Fibroblast of skin of scalp (primary cell): ENCODE data around the gene FAIM2.
"Not testable (repeated sequence)": the region's sequence is repeated elsewhere in the genome, so short reads cannot be mapped to it uniquely, and the experiment has no call there.

Experiments used
- DNase-seq: peaks from one replicate; pipeline ENCODE4 v3.0.0-alpha.2; 2013

FAIM2 gene

DNA sequence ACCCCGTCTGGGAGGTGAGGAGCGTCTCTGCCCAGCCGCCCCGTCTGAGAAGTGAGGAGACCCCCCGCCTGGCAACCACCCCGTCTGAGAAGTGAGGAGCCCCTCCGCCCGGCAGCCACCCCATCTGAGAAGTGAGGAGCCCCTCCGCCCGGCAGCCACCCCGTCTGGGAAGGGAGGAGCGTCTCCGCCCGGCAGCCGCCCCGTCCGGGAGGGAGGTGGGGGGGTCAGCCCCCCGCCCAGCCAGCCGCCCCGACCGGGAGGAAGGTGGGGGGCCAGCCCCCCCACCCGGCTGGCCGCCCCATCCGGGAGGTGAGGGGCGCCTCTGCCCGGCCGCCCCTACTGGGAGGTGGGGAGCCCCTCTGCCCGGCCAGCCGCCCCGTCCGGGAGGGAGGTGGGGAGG lies 42.8 kb downstream of the FAIM2 start:
- DNase-seq = not testable (repeated sequence)

DNA sequence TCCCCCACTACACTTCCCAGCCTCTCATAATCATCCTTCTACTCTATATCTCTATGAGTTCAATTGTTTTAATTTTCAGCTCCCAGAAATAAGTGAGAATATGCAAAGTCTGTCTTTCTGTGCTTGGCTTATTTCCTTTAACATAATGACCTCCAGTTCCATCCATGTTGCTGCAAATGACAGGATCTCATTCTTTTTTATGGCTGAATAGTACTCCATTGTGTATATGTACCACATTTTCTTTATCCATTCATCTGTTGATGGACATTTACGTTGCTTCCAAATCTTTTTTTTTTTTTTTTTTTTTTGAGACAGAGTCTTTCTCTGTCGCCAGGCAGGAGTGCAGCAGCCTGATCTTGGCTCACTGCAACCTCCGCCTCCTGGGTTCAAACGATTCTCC lies 47.8 kb downstream of the FAIM2 start:
- DNase-seq = not testable (repeated sequence)

- no peak for DNase-seq
These were observed 48.7 kb downstream of the FAIM2 start for GRCh38 chr12:49854976-49855375.

DNA sequence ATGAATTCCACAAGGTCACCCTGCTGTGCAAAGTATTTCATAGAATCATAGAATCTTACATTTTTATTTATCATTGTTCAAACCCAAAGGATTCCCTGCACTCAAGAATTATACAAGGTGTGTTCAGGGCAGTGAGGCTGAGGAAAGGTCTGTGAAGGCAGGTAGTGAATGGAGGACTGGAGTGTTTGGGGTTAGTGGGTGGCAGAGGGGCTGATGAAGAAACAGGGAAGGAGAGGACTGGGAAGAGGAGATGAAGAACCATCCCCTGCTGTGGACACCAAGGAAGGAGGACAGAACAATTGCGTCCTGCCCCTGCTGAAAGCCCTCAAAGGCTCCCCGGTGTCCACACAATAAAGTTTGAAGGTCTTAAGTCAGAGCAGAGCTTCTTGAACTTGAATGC lies 50.0 kb downstream of the FAIM2 start:
- DNase-seq = no peak

DNA sequence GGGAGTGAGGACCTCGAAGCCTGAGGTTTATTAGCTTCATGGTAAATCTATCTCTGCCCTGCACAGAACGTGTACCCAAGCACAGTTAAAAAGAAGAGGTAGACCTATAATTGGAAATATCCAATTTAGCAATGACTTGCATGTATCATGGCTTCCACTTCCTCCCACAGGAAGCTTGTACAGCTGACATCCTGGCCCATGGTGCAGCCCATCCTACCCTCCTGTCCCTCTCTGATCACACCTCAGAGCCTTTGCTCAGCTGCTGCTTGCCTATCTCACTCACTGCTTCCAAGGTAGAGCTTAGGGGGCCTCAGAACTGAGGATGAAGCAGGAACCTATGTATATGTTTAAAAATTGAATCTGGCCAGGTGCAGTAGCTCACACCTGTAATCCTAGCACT lies 56.5 kb downstream of the FAIM2 start:
- DNase-seq = no peak

- DNase-seq = no peak
These were observed 57.7 kb downstream of the FAIM2 start for GRCh38 chr12:49846032-49846431.

- no peak for DNase-seq
These were observed 59.7 kb downstream of the FAIM2 start for GRCh38 chr12:49843876-49844437.

DNA sequence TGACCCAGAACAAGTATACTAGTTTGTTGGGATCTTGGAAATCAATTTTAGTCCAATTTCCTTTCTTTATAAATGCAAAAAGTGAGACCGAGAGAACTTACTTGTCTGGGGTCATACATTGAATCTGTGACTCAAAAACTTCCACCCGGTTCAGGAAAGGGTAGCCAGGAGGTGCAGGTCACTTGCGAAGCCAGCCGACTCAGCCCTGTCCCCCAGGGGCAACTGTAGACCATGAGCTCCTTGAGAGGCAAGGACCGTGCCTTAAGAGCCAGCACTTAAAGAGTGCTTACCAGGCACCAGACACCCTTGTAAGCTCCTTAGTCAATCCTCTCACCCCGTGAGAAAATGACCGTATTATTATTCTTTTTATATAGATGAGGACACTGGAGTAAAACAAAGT lies 60.3 kb downstream of the FAIM2 start:
- no peak for DNase-seq

- DNase-seq = peak; percentile 90
These were observed 61.0 kb downstream of the FAIM2 start, which contains the start of gene BCDIN3D for GRCh38 chr12:49842519-49843352. Gene BCDIN3D, minus strand, starts transcription at chr12:49843106. Its CDS starts 19 bp downstream, at chr12:49843087.

DNA sequence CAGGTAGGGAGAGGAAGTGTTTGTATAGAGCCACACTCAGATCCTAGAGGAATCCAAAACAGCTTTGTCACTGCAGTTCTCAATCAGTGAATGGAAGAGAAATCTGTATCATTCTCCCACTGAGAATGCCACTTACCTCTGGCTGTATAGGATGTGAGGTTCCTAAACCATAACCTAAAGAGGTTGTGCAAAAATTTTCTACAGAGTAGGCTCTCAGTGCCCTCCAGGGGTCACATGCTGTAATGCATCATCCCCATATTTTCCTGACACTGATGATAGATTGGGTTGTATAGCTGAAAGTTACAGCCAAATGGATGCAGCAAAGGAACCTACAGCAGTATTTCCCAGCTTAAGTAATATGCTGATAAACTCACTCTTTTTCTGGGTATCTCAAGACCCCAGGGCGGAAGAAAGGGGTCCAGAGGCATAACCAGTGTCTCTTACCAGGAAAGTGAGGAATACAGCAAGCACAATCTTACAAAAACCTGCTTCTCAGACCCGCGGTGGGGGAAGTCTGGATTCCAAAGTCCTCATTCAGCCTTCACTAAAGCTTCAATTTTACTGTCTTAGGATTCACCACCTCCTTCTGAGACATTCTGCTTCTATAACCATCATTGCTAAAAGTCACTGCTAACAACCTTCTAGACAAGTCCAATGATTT lies 64.6 kb downstream of the FAIM2 start:
- peak; percentile 54 for DNase-seq

DNA sequence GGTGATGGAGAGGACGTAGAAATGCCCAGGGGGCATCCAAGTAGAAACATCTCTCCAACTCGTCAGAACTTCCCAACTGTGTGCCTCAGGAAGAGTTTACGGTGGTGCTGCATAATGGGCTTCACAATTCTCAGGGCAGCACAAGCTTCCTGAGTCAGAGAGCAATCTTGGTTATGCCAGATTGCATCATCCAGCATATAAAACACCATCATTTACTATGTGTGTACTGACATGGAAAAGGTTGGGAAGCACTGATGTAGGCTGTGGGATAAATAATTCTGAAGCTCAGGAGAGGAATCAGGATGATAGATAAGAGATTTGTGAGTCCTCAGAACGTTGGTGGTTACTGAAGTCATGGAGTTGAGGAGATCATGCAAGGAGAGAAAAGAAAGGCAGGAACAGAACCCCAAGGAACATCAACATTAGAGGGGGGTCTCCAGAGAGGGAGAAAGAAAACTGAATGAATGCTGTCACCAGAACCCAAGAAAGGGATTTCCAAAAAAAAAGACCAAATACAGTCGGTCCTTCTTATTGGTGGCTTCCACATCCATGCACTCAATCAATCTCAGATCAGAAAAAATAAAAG lies 70.8 kb downstream of the FAIM2 start:
- peak; percentile 86 for DNase-seq

GRCh38 chr12:49831717-49832116 lies 72.0 kb downstream of the FAIM2 start:
- DNase-seq = no peak

GRCh38 chr12:49828133-49829091 lies 75.3 kb downstream of the FAIM2 start, which contains the start of gene NCKAP5L:
Gene NCKAP5L, minus strand, starts transcription at chr12:49828413. Its CDS starts 24,369 bp downstream, at chr12:49804044.
- DNase-seq = peak; percentile 98

DNA sequence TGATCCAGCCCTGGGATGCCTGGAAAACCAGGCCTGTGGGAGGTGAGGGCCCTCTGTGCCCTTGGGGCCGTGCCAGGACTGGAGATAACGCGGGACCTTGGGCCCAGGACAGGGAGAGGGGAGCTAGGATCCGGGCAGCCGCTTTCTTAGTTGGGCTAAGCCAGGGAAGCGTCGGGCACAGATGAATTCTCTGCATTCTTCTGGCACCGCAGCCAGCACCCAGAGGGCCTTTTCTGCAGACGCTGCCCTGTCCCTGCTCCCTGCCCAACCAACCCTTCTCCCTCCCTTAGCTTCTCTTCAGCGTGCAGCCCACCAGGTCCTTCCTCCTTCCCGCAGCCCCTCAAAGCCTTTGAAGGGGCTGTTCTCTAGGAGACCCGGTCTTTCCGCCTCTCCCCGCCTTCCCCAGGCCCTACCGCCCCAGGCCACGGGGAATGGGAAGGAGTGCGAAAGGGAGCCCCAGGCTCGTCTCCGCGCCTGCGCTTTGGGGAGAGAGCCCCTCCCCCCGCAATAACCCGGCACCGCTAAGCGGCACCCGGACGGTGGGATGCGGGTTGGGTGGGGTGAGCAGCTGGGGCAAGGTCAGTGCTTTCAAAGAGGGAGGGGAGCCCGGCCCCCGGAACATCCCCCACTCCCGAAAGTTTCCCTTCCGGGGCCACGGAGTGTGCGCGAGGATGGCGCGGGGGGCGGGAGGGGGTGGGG lies 76.2 kb downstream of the FAIM2 start:
- DNase-seq = peak; percentile 75

DNA sequence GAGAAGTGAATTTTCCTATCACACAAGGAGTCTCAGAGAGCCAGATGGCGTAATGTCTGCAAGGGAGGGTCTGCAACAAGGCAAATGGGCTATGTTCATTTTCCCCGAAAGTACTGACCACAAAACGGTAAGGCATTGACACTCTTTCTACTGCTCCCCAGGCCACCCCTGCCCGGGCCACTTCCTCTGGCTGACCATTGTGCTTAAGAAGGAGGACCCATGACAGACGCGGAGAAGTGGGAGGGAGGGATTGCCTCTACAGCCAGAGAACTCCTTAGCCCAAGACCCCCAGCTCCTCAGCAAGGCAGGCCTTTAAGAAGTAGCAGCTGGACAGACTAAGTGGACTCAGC lies 76.7 kb downstream of the FAIM2 start:
- DNase-seq = no peak

- DNase-seq = peak; percentile 44
These were observed 77.7 kb downstream of the FAIM2 start for GRCh38 chr12:49825971-49826421.

- no peak for DNase-seq
These were observed 78.2 kb downstream of the FAIM2 start for GRCh38 chr12:49825360-49825970.

- peak; percentile 33 for DNase-seq
These were observed 78.8 kb downstream of the FAIM2 start for GRCh38 chr12:49824895-49825294.

DNA sequence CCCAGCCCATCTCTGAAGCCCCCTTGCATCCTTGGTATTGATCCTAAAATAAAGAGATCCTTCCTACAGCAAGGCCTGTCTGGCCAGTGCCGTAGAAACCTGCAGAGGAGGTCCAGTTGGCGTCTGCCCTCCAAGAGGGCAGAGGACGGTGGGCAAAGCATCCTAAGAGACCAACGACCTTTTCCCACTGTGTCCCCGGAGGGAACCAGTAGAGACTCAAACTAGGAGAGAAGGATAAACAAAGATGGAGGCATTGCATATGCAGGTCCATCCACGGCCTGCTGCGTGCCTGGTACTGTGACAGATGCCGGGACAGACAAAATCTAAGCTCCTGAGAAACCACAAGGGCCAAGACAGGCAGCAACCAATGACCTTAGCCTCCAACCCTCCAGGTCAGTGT lies 79.3 kb downstream of the FAIM2 start:
- no peak for DNase-seq

DNA sequence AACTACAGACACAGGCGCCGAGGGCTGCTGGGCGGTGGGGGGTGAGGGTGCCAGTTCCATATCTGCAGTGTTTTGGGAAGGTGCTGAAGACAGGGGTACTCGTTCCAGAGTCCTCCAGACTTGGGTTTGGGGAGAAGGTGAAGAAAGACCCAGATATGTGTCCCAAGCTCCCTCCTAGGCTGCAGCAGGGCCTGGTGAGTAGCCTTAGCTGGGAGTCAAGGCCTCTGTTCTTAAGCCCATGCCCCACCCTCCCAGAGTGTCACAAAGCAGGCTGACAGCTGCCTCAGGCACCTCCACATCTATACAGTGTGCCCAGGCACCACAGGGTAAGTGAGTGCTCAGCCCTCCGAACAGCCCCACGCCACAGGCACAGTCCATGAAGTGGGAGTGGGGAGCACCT lies 79.7 kb downstream of the FAIM2 start:
- no peak for DNase-seq

DNA sequence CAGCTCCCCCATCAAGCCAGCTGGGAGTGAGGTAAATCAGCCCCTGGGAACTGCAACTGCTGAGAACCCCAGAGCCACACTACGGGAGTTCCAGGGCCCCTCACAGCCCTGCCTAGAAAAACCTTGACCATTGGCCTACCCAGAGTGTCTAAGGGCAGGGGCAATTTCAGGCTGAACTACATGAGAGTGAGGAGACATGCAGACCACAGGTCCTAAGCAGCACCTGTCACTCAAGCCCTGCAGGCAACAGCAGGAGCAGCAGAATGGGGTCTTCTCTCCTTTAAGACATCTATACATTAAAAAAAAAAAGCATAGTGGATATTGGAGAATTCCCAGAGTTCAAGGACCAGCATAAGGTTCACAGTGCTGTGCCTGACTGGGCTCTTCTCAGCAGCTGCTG lies 80.3 kb downstream of the FAIM2 start:
- no peak for DNase-seq
